Naive thymus-derived CD4-positive, alpha-beta T cell (primary cell): ENCODE data around the gene NDUFV2. TPM values are rescaled to one million over a fixed set of nuclear protein-coding genes. Genes with fewer than 3 reads are reported as not detected.
A peak's percentile ranks its signal among the peaks of the same experiment; 100 is the strongest.

Source experiments
- ATAC-seq: fragments of 150-1000 bp; cut with Tn5 transposase; 2 replicates; pipeline ENCODE4 v1.10.0; 2021; ENCODE audit warnings: mild to moderate bottlenecking, moderate library complexity
- CTCF ChIA-PET: fragments of 350-600 bp; sonication (Branson Sonifier 250); formaldehyde crosslinking; loops from one replicate; lab custom pipeline; 2021; ENCODE audit warnings: antibody characterized with exemption; lab: Charles Lee
- POLR2A ChIA-PET: fragments of 350-600 bp; sonication (Branson Sonifier 250); formaldehyde crosslinking; loops from one replicate; lab custom pipeline; 2021; ENCODE audit warnings: antibody characterized with exemption, inconsistent platforms; lab: Charles Lee
- DNase-seq, 9 donors: peaks; one replicate each; pipeline versions ENCODE4 v3.0.0 to v3.0.0-alpha.2; 2020 to 2022; ENCODE audit warnings: mixed read lengths in 1 of 9
- H3K27ac ChIP-seq: one replicate; pipeline ENCODE4 v1.7.0; 2013; ENCODE audit warnings: mild to moderate bottlenecking, low read depth, low read length, moderate library complexity
- H3K27me3 ChIP-seq, 2 donors: one replicate each; pipeline ENCODE4 v1.7.0; 2013; ENCODE audit warnings: low read length in 2 of 2, mild to moderate bottlenecking in 2 of 2, moderate library complexity in 2 of 2; ENCODE audit not compliant: control insufficient read depth in 2 of 2, insufficient read depth in 2 of 2
- H3K36me3 ChIP-seq, 3 experiments: 1 replicate in 2 of 3; 2 replicates in 1 of 3; pipeline ENCODE4 v1.7.0; 2013; ENCODE audit warnings: low read length in 3 of 3, mild to moderate bottlenecking in 3 of 3, moderate library complexity in 1 of 3; ENCODE audit not compliant: insufficient read depth in 3 of 3, control insufficient read depth in 2 of 3
- H3K4me1 ChIP-seq, 2 donors: one replicate each; pipeline ENCODE4 v1.7.0; 2013; ENCODE audit warnings: low read length in 2 of 2, mild to moderate bottlenecking in 2 of 2, moderate library complexity in 1 of 2; ENCODE audit not compliant: control insufficient read depth in 2 of 2, insufficient read depth in 2 of 2
- H3K4me3 ChIP-seq: 2 replicates; pipeline ENCODE4 v1.7.0; 2013; ENCODE audit warnings: mild to moderate bottlenecking, low read length
- H3K9me3 ChIP-seq, 3 experiments: 1 replicate in 2 of 3; 2 replicates in 1 of 3; pipeline ENCODE4 v1.7.0; 2013; ENCODE audit warnings: low read length in 3 of 3; ENCODE audit not compliant: control insufficient read depth in 2 of 3
- H3K27ac Mint-ChIP-seq, 9 donors: one replicate each; pipeline ENCODE4 v1.8.0; 2020 to 2022; ENCODE audit warnings: mixed read lengths in 9 of 9, mild to moderate bottlenecking in 8 of 9, moderate library complexity in 5 of 9, inconsistent platforms in 2 of 9
- H3K27me3 Mint-ChIP-seq, 5 donors: one replicate each; pipeline ENCODE4 v1.8.0; 2021 to 2022; ENCODE audit warnings: mixed read lengths in 5 of 5, mild to moderate bottlenecking in 1 of 5
- H3K36me3 Mint-ChIP-seq, 5 donors: one replicate each; pipeline ENCODE4 v1.8.0; 2020 to 2022; ENCODE audit warnings: mixed read lengths in 5 of 5, mild to moderate bottlenecking in 3 of 5, inconsistent platforms in 1 of 5
- H3K4me1 Mint-ChIP-seq, 7 donors: one replicate each; pipeline ENCODE4 v1.8.0; 2020 to 2022; ENCODE audit warnings: mixed read lengths in 7 of 7, mild to moderate bottlenecking in 3 of 7, inconsistent platforms in 1 of 7
- H3K4me3 Mint-ChIP-seq, 10 donors: one replicate each; pipeline ENCODE4 v1.8.0; 2020 to 2022; ENCODE audit warnings: mild to moderate bottlenecking in 10 of 10, mixed read lengths in 10 of 10, moderate library complexity in 6 of 10, inconsistent platforms in 2 of 10
- H3K9me3 Mint-ChIP-seq, 11 donors: one replicate each; pipeline ENCODE4 v1.8.0; 2020 to 2022; ENCODE audit warnings: mixed read lengths in 11 of 11, mild to moderate bottlenecking in 4 of 11, inconsistent platforms in 1 of 11, moderate library complexity in 1 of 11
- intact Hi-C, 2 donors: fragments of 100-400 bp; cut with micrococcal nuclease; formaldehyde crosslinking; loops; one replicate each; pipeline ENCODE4 v1.15.1; 2023
- polyA plus RNA-seq, 2 donors: library from polyadenylated mRNA; unstranded; fragments of 300-500 nt; fragmentation: Illumina TruSeq; gene quantifications; one replicate each; pipeline ENCODE4 v1.2.3, GENCODE V29; 2021
- total RNA-seq, 6 experiments: library from RNA in 5 of 6; stranded (reverse) in 5 of 6; gene quantifications; 1 replicate in 5 of 6; 2 replicates in 1 of 6; pipeline ENCODE4 v1.2.3 and lab custom pipeline; 2021 to 2026

NDUFV2 gene
- total and polyA plus RNA-seq, 7 experiments from 2014 or later: 127 to 198 (median 171) TPM

- no peaks in the 10 kb centered on the region for H3K9me3 Mint-ChIP-seq
- peak overlapping the region; percentile 82 for H3K27ac ChIP-seq
- H3K9me3 ChIP-seq: no peaks in the 10 kb centered on the region
- H3K36me3 Mint-ChIP-seq: peaks cover 0 to 36% (median 5%) of the 10 kb centered on the region in 5 donors
- no peak for ATAC-seq
- POLR2A ChIA-PET: interaction anchor here (1.1 to 8.5 kb wide), 10 partner anchors 11 to 43 kb away, joined by 3 to 228 read pairs (median 26); partner anchors contain the start of gene ANKRD12
- no peaks in the 10 kb centered on the region for H3K27me3 ChIP-seq
- intact Hi-C loops: loop anchor here (5.0 to 10.0 kb wide), 3 partner anchors 492 to 510 kb away; partner anchors contain the start of genes PPP4R1 (in 1 of the 2) and RAB12 (in 1 of the 2)
- peak overlapping the region; percentile 81 for H3K4me3 ChIP-seq
- H3K36me3 ChIP-seq: no peaks in the 10 kb centered on the region
- CTCF ChIA-PET: interaction anchor here (0.7 to 3.7 kb wide), 10 partner anchors 13 to 450 kb away, joined by 3 to 27 read pairs (median 4); no protein-coding TSS in a partner anchor
- H3K4me1 ChIP-seq: peaks cover 47 to 64% of the 10 kb centered on the region in 2 donors
- peak overlapping the region; percentile 79 to 98 (median 96) for H3K4me3 Mint-ChIP-seq
- no peak for DNase-seq
- peak overlapping the region; percentile 90 to 98 (median 95) for H3K27ac Mint-ChIP-seq
- no peaks in the 10 kb centered on the region for H3K27me3 Mint-ChIP-seq
- peaks cover 51 to 77% (median 72%) of the 10 kb centered on the region in 7 donors for H3K4me1 Mint-ChIP-seq
Observed at GRCh38 chr18:9104244-9104901, 1.9 kb downstream of the NDUFV2 start.

- POLR2A ChIA-PET: interaction anchor here (1.1 to 8.5 kb wide), 6 partner anchors 10 to 34 kb away, joined by 4 to 228 read pairs (median 52); partner anchors contain the start of gene ANKRD12
- Mint-ChIP-seq H3K27ac (peak overlapping the region; percentile 58 to 98 (median 94)), H3K27me3 (no peaks in the 10 kb centered on the region), H3K36me3 (peaks cover 0 to 36% (median 5%) of the 10 kb centered on the region in 5 donors), H3K9me3 (no peaks in the 10 kb centered on the region), H3K4me1 (peaks cover 54 to 87% (median 79%) of the 10 kb centered on the region in 7 donors), H3K4me3 (peak overlapping the region; percentile 79 to 98 (median 96))
- Histone ChIP-seq H3K36me3 (no peaks in the 10 kb centered on the region), H3K27ac (peak overlapping the region; percentile 82), H3K27me3 (no peaks in the 10 kb centered on the region), H3K9me3 (no peaks in the 10 kb centered on the region), H3K4me3 (peak overlapping the region; percentile 81), H3K4me1 (peaks cover 54 to 73% of the 10 kb centered on the region in 2 donors)
- intact Hi-C loops: loop anchor here in 1 of 2 donors (1.0 to 10.0 kb wide), 2 partner anchors 8 to 509 kb away; partner anchors contain the start of gene PPP4R1
- DNase-seq (no peak), ATAC-seq (no peak)
- CTCF ChIA-PET: interaction anchor here (0.8 to 3.7 kb wide), 5 partner anchors 12 to 42 kb away, joined by 3 to 27 read pairs (median 4); no protein-coding TSS in a partner anchor
Observed at GRCh38 chr18:9105420-9105819, 2.9 kb downstream of the NDUFV2 start.

GRCh38 chr18:9106094-9106493 lies 3.6 kb downstream of the NDUFV2 start:
- H3K9me3 ChIP-seq: no peaks in the 10 kb centered on the region
- H3K27ac ChIP-seq: peak overlapping the region; percentile 82
- ATAC-seq (no peak), DNase-seq (no peak)
- Mint-ChIP-seq H3K36me3 (peaks cover 0 to 36% (median 5%) of the 10 kb centered on the region in 5 donors), H3K27me3 (no peaks in the 10 kb centered on the region), H3K4me1 (peaks cover 59 to 89% (median 81%) of the 10 kb centered on the region in 7 donors), H3K9me3 (no peaks in the 10 kb centered on the region), H3K4me3 (peak overlapping the region; percentile 79 to 98 (median 96)), H3K27ac (peak overlapping the region; percentile 52 to 98 (median 94))
- intact Hi-C loops: loop anchor here (2.0 to 10.0 kb wide), 2 partner anchors 73 to 509 kb away; partner anchors contain the start of gene PPP4R1 (in 1 of the 2)
- CTCF ChIA-PET: interaction anchor here (0.8 to 3.7 kb wide), 4 partner anchors 12 to 42 kb away, joined by 3 to 27 read pairs (median 5); no protein-coding TSS in a partner anchor
- H3K36me3 ChIP-seq: no peaks in the 10 kb centered on the region
- POLR2A ChIA-PET: interaction anchor here (1.2 to 8.5 kb wide), 6 partner anchors 10 to 33 kb away, joined by 3 to 228 read pairs (median 28); partner anchors contain the start of gene ANKRD12
- peak overlapping the region; percentile 17 for H3K4me3 ChIP-seq
- H3K27me3 ChIP-seq: no peaks in the 10 kb centered on the region
- H3K4me1 ChIP-seq: peaks cover 58 to 80% of the 10 kb centered on the region in 2 donors

GRCh38 chr18:9106800-9107584 lies 4.5 kb downstream of the NDUFV2 start:
- peaks cover 55 to 73% of the 10 kb centered on the region in 2 donors for H3K4me1 ChIP-seq
- peak overlapping the region; percentile 82 for H3K27ac ChIP-seq
- DNase-seq (no peak), ATAC-seq (no peak)
- peaks cover 54 to 91% (median 82%) of the 10 kb centered on the region in 7 donors for H3K4me1 Mint-ChIP-seq
- no peaks in the 10 kb centered on the region for H3K27me3 ChIP-seq
- H3K36me3 Mint-ChIP-seq: peaks cover 0 to 37% (median 5%) of the 10 kb centered on the region in 5 donors
- intact Hi-C loops: loop anchor here (1.0 to 10.0 kb wide), 3 partner anchors 9 to 508 kb away; partner anchors contain the start of gene PPP4R1 (in 1 of the 2)
- H3K27ac Mint-ChIP-seq: peak overlapping the region; percentile 52 to 98 (median 94)
- POLR2A ChIA-PET: interaction anchor here (1.2 to 17.6 kb wide), 7 partner anchors 9 to 32 kb away, joined by 3 to 472 read pairs (median 51); partner anchors contain the start of gene ANKRD12
- CTCF ChIA-PET: interaction anchor here (1.2 kb wide), 1 partner anchor 27 kb away, joined by 4 read pairs; no protein-coding TSS in a partner anchor
- H3K9me3 ChIP-seq: no peaks in the 10 kb centered on the region
- no peaks in the 10 kb centered on the region for H3K9me3 Mint-ChIP-seq
- H3K36me3 ChIP-seq: peaks cover 0 to 5% (median 0%) of the 10 kb centered on the region in 3 experiments
- H3K4me3 ChIP-seq: peak overlapping the region; percentile 25
- H3K4me3 Mint-ChIP-seq: peak overlapping the region; percentile 42 to 98 (median 96)
- H3K27me3 Mint-ChIP-seq: no peaks in the 10 kb centered on the region

DNA sequence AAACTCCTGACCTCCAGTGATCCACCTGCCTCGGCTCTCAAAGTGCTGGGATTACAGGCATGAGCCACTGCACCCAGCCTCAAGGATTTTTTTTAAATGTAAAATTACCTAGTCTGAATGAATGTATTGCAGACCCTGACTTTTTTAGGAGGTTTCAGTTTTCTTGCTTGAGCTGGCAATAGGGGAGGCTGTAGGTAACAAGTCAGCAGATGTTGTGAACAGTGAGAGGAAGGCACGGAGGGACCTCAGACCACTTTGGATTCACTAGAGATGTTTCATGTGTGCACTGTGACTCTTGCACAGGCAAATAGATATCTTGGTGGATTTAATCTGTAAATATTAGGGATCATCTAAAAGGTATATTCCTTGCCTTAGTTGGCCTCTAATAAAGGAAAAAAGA lies 6.4 kb downstream of the NDUFV2 start:
- POLR2A ChIA-PET: interaction anchor here (1.2 to 17.6 kb wide), 6 partner anchors 9 to 38 kb away, joined by 3 to 472 read pairs (median 5); partner anchors contain the start of gene ANKRD12
- intact Hi-C loops: loop anchor here in 1 of 2 donors (10.0 kb wide), 1 partner anchor 506 kb away; the partner anchor contains the start of gene PPP4R1

More for the DNA sequence above, 6.4 kb downstream of the NDUFV2 start:
- Mint-ChIP-seq H3K27ac (peak overlapping the region in 8 of 9 donors; percentile 53 to 96 (median 78)), H3K9me3 (peaks cover 0 to 2% (median 0%) of the 10 kb centered on the region in 11 donors), H3K36me3 (peaks cover 0 to 34% (median 5%) of the 10 kb centered on the region in 5 donors), H3K27me3 (no peaks in the 10 kb centered on the region), H3K4me3 (peak overlapping the region in 9 of 10 donors; percentile 41 to 97 (median 79)), H3K4me1 (peaks cover 64 to 100% (median 95%) of the 10 kb centered on the region in 7 donors)
- CTCF ChIA-PET: interaction anchor here (1.3 kb wide), 1 partner anchor 39 kb away, joined by 3 read pairs; no protein-coding TSS in a partner anchor
- Histone ChIP-seq H3K27me3 (no peaks in the 10 kb centered on the region), H3K4me3 (peak overlapping the region; percentile 5), H3K27ac (peak overlapping the region; percentile 29), H3K36me3 (peaks cover 0 to 5% (median 0%) of the 10 kb centered on the region in 3 experiments), H3K9me3 (no peaks in the 10 kb centered on the region), H3K4me1 (peaks cover 62 to 82% of the 10 kb centered on the region in 2 donors)
- ATAC-seq (no peak), DNase-seq (no peak)
